Coronary artery (tissue), 2 donors: ENCODE results near the gene IL16.

Experiments used
- DNase-seq: peaks from one replicate; pipeline ENCODE4 v3.0.0-alpha.2; 2017; ENCODE audit warnings: low spot score
- H3K27ac ChIP-seq, 2 donors: fragments of 200-600 bp; sonication (generic); one replicate each; pipeline ENCODE4 v1.5.1; 2016 to 2019
- H3K4me3 ChIP-seq: fragments of 200-600 bp; sonication (generic); 2 replicates; pipeline ENCODE4 v1.5.1; 2016; ENCODE audit warnings: mild to moderate bottlenecking, moderate library complexity
- CTCF ChIP-seq: fragments of 200-600 bp; sonication (generic); IDR thresholded peaks from one replicate; pipeline ENCODE4 v1.5.1; 2019; ENCODE audit warnings: antibody characterized with exemption

The IL16 gene

GRCh38 chr15:81259760-81260298 is 63.1 kb downstream of the IL16 start:
- no peak for DNase-seq
- H3K4me3 ChIP-seq, result no peak overlapping the region
- no peak overlapping the region for H3K27ac ChIP-seq
- TF ChIP-seq CTCF, result no peak

- DNase-seq, result no peak
- no peak for TF ChIP-seq CTCF
- H3K27ac ChIP-seq, result no peak overlapping the region
- H3K4me3 ChIP-seq, result no peak overlapping the region
These were observed 64.6 kb downstream of the IL16 start for GRCh38 chr15:81261172-81261811.

GRCh38 chr15:81263477-81263876 is 66.8 kb downstream of the IL16 start:
- H3K4me3 ChIP-seq, result no peak overlapping the region
- no peak for TF ChIP-seq CTCF
- DNase-seq, result no peak
- peak overlapping the region in 1 of 2 donors; percentile 15 for H3K27ac ChIP-seq

- no peak for TF ChIP-seq CTCF
- Histone ChIP-seq H3K4me3 (no peak overlapping the region), H3K27ac (no peak overlapping the region)
- DNase-seq, result no peak
These were observed 67.6 kb downstream of the IL16 start for GRCh38 chr15:81264072-81264857.

GRCh38 chr15:81265256-81265943 is 68.7 kb downstream of the IL16 start:
- H3K4me3 ChIP-seq, result peak overlapping the region; percentile 44
- no peak for TF ChIP-seq CTCF
- no peak overlapping the region for H3K27ac ChIP-seq
- no peak for DNase-seq

GRCh38 chr15:81265944-81266775 is 69.5 kb downstream of the IL16 start:
- TF ChIP-seq CTCF, result peak; percentile 69
- H3K27ac ChIP-seq, result no peak overlapping the region
- H3K4me3 ChIP-seq, result peak overlapping the region; percentile 44
- no peak for DNase-seq
